ENCODE results near the gene MAML3.
A peak's percentile ranks its signal among the peaks of the same experiment; 100 is the strongest.

The MAML3 gene

GRCh38 chr4:139924782-139925181 is 229.2 kb downstream of the MAML3 start:
- no peak overlapping the region for H3K4me3 ChIP-seq (replicated peaks; ENCODE audit: low read depth, low read length)
- TF ChIP-seq CTCF (IDR thresholded peaks at IDR 0.05; ENCODE audit: low read length, missing control alignments): no peak
- DNase-seq (ENCODE audit: low read depth): no peak

GRCh38 chr4:139922406-139923024 is 231.5 kb downstream of the MAML3 start:
- no peak overlapping the region for H3K4me3 ChIP-seq (replicated peaks; ENCODE audit: low read depth, low read length)
- TF ChIP-seq CTCF (IDR thresholded peaks at IDR 0.05; ENCODE audit: low read length, missing control alignments): no peak
- peak; percentile 74 for DNase-seq (ENCODE audit: low read depth)

DNA sequence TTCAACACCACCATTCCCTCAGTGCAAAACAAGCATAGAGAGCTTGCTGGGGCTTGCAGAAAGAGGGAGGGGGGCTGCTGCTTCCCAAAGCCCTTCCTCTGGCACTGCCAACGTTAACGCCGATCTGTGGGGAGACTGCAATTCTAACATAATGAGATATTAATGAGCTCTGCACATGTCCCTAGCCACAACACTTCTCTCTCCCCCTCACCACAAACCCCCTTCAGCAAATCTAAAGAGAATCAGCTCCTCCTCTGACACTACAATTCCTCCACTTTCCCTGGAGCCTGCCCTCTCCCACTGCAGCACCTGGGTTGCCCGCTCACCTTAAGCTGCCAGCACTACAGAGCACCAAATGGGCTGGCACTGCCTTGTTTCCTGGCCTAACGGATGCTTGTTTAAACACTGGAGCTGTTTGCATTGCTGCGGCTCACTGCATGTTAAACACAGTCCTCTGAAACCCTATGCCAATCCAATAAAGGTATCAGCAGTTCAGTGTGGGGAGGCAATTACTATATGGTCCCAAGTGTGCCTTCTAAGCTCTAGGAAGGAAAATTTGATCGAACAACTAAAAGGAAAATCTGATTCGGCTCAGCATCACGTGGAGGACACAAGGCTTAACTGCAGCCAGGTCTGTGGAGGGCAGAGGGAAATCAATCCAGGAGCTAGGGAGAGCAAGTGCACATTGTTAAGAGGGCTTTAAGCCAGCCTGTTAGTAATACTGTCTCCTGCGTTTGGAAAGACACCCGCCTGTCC is 232.4 kb downstream of the MAML3 start:
- no peak for TF ChIP-seq CTCF (IDR thresholded peaks at IDR 0.05; ENCODE audit: low read length, missing control alignments)
- no peak for DNase-seq (ENCODE audit: low read depth)
- H3K4me3 ChIP-seq (replicated peaks; ENCODE audit: low read depth, low read length): no peak overlapping the region

- no peak overlapping the region for H3K4me3 ChIP-seq (replicated peaks; ENCODE audit: low read depth, low read length)
- no peak for DNase-seq (ENCODE audit: low read depth)
- TF ChIP-seq CTCF (IDR thresholded peaks at IDR 0.05; ENCODE audit: low read length, missing control alignments): no peak
These were observed 233.4 kb downstream of the MAML3 start for GRCh38 chr4:139920486-139921002.

DNA sequence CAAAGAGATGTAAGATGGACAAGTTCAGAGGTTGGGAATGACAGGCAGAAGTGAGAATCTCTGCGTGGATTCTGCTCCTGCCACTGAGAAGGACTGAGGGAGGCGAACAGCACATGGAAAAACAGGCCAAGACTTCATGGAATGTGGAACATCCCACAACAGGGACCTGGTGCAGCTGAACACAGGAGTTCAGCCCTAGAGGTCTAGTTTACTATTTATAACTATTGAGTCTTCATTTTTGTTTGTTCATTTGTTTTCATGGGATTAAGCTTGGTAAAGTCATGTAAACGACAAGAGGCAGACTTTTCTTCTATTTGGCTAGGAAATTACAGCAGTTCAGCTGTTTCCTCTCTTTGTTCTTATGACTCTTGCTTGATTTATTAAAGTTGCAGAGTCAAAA is 234.5 kb downstream of the MAML3 start:
- no peak for TF ChIP-seq CTCF (IDR thresholded peaks at IDR 0.05; ENCODE audit: low read length, missing control alignments)
- no peak overlapping the region for H3K4me3 ChIP-seq (replicated peaks; ENCODE audit: low read depth, low read length)
- DNase-seq (ENCODE audit: low read depth): peak; percentile 80

- H3K4me3 ChIP-seq (replicated peaks; ENCODE audit: low read depth, low read length): no peak overlapping the region
- no peak for DNase-seq (ENCODE audit: low read depth)
- TF ChIP-seq CTCF (IDR thresholded peaks at IDR 0.05; ENCODE audit: low read length, missing control alignments): no peak
These were observed 235.0 kb downstream of the MAML3 start for GRCh38 chr4:139919004-139919403.
